Stomach (tissue), 9 donors: ENCODE results near the gene OPCML. TPM values are rescaled to one million over a fixed set of nuclear protein-coding genes. Genes with fewer than 3 reads are reported as not detected.

Experiments
- DNase-seq, 2 donors: peaks; one replicate each; pipeline versions ENCODE4 v3.0.0 to v3.0.0-alpha.2; 2013 to 2019
- H3K27ac ChIP-seq, 5 donors: fragments of 200-600 bp in 4 of 5; sonication (generic) in 4 of 5; one replicate each; pipeline ENCODE4 v1.5.1; 2013 to 2019; ENCODE audit warnings: mild to moderate bottlenecking in 1 of 5, moderate library complexity in 1 of 5
- H3K27me3 ChIP-seq, 3 donors: fragments of 200-600 bp; sonication (generic); one replicate each; pipeline ENCODE4 v1.5.1; 2017 to 2019; ENCODE audit warnings: mixed run types in 1 of 3
- H3K36me3 ChIP-seq, 4 donors: fragments of 200-600 bp; sonication (generic); 1 replicate in 3 of 4; 2 replicates in 1 of 4; pipeline ENCODE4 v1.5.1; 2016 to 2019
- H3K4me1 ChIP-seq, 4 donors: fragments of 200-600 bp; sonication (generic); one replicate each; pipeline ENCODE4 v1.5.1; 2016 to 2019
- H3K4me3 ChIP-seq, 4 donors: fragments of 200-600 bp; sonication (generic) in 3 of 4; one replicate each; pipeline ENCODE4 v1.5.1; 2016 to 2019; ENCODE audit warnings: mild to moderate bottlenecking in 1 of 4
- H3K9me3 ChIP-seq, 4 donors: fragments of 200-600 bp; sonication (generic); one replicate each; pipeline ENCODE4 v1.5.1; 2016 to 2019
- EP300 ChIP-seq: sonication (generic); formaldehyde crosslinking; IDR thresholded peaks from one replicate; pipeline ENCODE4 v1.6.1; 2017; ENCODE audit warnings: antibody characterized with exemption
- POLR2A ChIP-seq, 4 donors: fragments of 450-650 bp; IDR thresholded peaks; one replicate each; pipeline ENCODE4 v1.6.1; 2016; ENCODE audit warnings: antibody characterized with exemption in 4 of 4, control low read depth in 2 of 4, mild to moderate bottlenecking in 1 of 4, moderate library complexity in 1 of 4
- POLR2AphosphoS5 ChIP-seq, 3 donors: sonication (generic); formaldehyde crosslinking; IDR thresholded peaks; one replicate each; pipeline ENCODE4 v1.6.1; 2016; ENCODE audit warnings: antibody characterized with exemption in 3 of 3
- WGBS, 5 donors: extraction: QIAGEN DNeasy Blood & Tissue Kit in 3 of 5; methylation state at CpG; one replicate each; pipeline versions ENCODE4 v1.1.5 to v1.1.7; 2013 to 2018; 5-methylcytosine and 5-hydroxymethylcytosine counted together
- intact Hi-C: fragments of 100-400 bp; cut with DNase I; formaldehyde crosslinking; loops from one replicate; pipeline ENCODE4 v1.15.1; 2023; ENCODE audit warnings: low total_unique reads
- polyA plus RNA-seq, 3 donors: library from polyadenylated mRNA; stranded (reverse); fragments of 200-250 nt; gene quantifications; one replicate each; pipeline ENCODE4 v1.2.3, GENCODE V29; 2013
- total RNA-seq, 5 donors: library from RNA; depleted of rRNA; stranded (reverse); fragments of >200 nt; gene quantifications; one replicate each; pipeline versions ENCODE4 v1.1.0 to v1.2.3, GENCODE V29; 2014 to 2016
- TF ChIP-seq, protein P1 (sequence below), 7 experiments: fragments of 450-650 bp in 4 of 7; fragments of 200-600 bp in 3 of 7; sonication (generic) in 3 of 7; IDR thresholded peaks; one replicate each; pipeline ENCODE4 v1.5.1; 2016 to 2019; ENCODE audit warnings: antibody characterized with exemption in 7 of 7, control low read depth in 2 of 7, mild to moderate bottlenecking in 1 of 7
- donor health status: healthy with polysubstance abuse.
- donor health status: Bipolar disorder and iron deficiency.
- donor health status: healthy.

Gene OPCML
- total and polyA plus RNA-seq, 8 donors, result 0.03 to 0.92 (median 0.55) TPM; not detected in 3

GRCh38 chr11:132721526-132721925, 810.8 kb downstream of the OPCML start:
- Histone ChIP-seq H3K27ac (no peak overlapping the region), H3K9me3 (peaks cover 0 to 6% (median 0%) of the 10 kb centered on the region in 4 donors), H3K27me3 (no peaks in the 10 kb centered on the region), H3K4me3 (no peak overlapping the region), H3K4me1 (no peaks in the 10 kb centered on the region), H3K36me3 (no peaks in the 10 kb centered on the region)
- intact Hi-C loops, result no loop called here
- TF ChIP-seq POLR2AphosphoS5 (IDR thresholded peaks at IDR 0.05) (no peak), POLR2A (IDR thresholded peaks at IDR 0.05) (no peak), EP300 (no peak)
- TF ChIP-seq, protein P1, sequence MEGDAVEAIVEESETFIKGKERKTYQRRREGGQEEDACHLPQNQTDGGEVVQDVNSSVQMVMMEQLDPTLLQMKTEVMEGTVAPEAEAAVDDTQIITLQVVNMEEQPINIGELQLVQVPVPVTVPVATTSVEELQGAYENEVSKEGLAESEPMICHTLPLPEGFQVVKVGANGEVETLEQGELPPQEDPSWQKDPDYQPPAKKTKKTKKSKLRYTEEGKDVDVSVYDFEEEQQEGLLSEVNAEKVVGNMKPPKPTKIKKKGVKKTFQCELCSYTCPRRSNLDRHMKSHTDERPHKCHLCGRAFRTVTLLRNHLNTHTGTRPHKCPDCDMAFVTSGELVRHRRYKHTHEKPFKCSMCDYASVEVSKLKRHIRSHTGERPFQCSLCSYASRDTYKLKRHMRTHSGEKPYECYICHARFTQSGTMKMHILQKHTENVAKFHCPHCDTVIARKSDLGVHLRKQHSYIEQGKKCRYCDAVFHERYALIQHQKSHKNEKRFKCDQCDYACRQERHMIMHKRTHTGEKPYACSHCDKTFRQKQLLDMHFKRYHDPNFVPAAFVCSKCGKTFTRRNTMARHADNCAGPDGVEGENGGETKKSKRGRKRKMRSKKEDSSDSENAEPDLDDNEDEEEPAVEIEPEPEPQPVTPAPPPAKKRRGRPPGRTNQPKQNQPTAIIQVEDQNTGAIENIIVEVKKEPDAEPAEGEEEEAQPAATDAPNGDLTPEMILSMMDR (IDR thresholded peaks at IDR 0.05), result no peak
- WGBS, 5 donors, result 81 to 89% (median 85%) methylated on average over 5 of the region's 5 CpGs
- DNase-seq, result no peak

DNA sequence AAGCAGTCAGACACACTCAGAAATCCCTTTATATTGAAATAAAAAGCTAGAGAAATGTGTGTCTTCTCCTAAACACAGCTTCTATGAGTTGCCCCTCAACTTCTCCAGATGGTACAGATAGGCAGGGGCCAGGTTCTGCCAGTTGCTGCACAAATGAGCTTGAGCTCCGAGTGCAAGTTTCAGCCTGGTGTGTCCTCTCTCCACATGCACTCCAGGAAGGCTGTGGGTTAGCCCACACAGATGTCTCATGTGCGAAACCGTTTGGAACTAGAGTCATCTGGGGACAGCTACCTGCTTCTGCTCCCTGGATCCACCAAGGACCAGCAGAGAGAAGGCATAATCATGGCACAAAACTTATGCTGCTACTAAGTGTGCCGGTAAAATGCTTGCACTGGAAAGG, 812.6 kb downstream of the OPCML start:
- DNase-seq, result no peak
- Histone ChIP-seq H3K9me3 (peaks cover 0 to under 1% (median 0%) of the 10 kb centered on the region in 4 donors), H3K27ac (no peak overlapping the region), H3K27me3 (no peaks in the 10 kb centered on the region), H3K4me3 (no peak overlapping the region), H3K36me3 (no peaks in the 10 kb centered on the region), H3K4me1 (no peaks in the 10 kb centered on the region)
- intact Hi-C loops, result no loop called here
- TF ChIP-seq EP300, result no peak
- TF ChIP-seq POLR2AphosphoS5 (IDR thresholded peaks at IDR 0.05), result no peak
- no peak for TF ChIP-seq POLR2A (IDR thresholded peaks at IDR 0.05)
- TF ChIP-seq, protein P1 (IDR thresholded peaks at IDR 0.05), result no peak
- WGBS, 5 donors, result 76 to 87% (median 82%) methylated on average over 4 of the region's 4 CpGs

DNA sequence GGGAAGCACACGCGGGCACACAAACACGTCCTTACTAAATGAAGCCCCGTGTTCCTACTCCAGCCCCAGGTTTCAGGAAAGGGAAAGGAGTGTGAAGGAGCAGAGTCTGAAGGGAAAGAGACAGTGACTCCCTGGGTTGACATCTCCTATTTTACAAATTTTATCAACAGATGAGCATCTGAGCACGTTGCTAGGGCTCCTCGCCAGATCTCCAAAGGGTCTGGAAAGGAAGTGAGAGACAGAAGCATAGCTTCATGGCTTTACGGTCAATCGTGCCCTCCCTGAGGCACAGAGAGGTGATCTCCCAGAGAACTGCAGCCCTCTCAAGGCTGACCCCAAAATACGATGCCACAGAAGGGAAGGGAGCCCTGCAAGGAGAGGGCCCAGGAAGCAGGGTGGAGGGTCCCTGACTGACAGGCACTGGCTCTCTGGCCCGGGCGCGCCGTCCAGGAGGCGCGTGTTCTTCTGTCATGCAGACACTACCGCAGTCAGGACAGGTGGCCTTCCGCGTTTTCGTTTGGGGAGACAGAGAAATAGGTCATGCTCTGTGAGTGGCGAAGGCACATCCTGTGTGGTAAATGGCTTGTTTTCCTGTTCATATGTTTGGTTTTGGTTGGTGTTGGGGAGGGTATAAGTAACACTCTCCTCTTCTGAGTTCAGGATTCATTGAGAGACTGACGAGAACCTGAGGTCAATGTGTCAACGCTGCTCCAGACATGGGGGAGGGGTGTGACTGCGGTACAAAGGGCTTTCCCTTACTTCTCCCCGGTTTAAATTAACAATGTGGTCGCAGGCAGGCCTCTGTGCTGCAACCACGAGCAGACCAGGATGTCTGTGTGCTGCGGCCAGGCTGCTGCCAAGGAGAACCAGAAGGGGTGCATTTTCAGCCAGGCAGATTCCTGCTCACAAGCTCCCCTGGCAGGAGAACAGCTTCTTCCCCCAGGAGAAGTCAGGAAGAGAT, 813.3 kb downstream of the OPCML start:
- no peaks in the 10 kb centered on the region for H3K27me3 ChIP-seq
- no peaks in the 10 kb centered on the region for H3K36me3 ChIP-seq
- no peaks in the 10 kb centered on the region for H3K4me1 ChIP-seq
- no peaks in the 10 kb centered on the region for H3K9me3 ChIP-seq
- H3K4me3 ChIP-seq, result no peak overlapping the region
- TF ChIP-seq, protein P1 (IDR thresholded peaks at IDR 0.05), result no peak
- TF ChIP-seq POLR2A (IDR thresholded peaks at IDR 0.05) (no peak), EP300 (no peak), POLR2AphosphoS5 (IDR thresholded peaks at IDR 0.05) (no peak)
- WGBS, 5 donors, result 53 to 71% (median 69%) methylated on average over 27 of the region's 27 CpGs
- no peak overlapping the region for H3K27ac ChIP-seq
- peak in 1 of 2 donors; percentile 22 for DNase-seq
- intact Hi-C loops, result no loop called here

DNA sequence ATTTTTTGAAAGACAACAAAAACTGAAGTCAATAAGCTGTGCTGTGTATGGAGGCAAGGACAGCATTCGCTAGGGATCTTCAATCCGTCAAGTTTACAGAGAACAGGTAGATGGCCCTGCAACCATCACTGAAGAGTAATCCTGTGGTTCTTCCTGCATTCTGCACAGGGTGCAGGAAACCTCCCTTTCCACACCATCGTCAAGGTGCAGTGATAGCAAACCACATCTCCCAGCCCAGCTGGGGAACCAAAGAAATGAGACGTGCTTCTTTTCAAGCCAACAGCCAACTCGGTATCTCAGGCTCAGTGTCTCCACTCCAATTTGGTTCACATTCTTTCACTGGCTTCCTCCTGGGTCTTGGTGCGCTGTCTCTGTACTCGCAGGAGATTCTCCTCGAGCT, 814.5 kb downstream of the OPCML start:
- no peak for DNase-seq
- WGBS, 5 donors, result 79 to 89% (median 84%) methylated on average over 8 of the region's 8 CpGs
- H3K27me3 ChIP-seq, result no peaks in the 10 kb centered on the region

More for the DNA sequence above, 814.5 kb downstream of the OPCML start:
- H3K36me3 ChIP-seq, result no peaks in the 10 kb centered on the region
- H3K4me1 ChIP-seq, result no peaks in the 10 kb centered on the region
- intact Hi-C loops, result no loop called here
- H3K27ac ChIP-seq, result no peak overlapping the region
- TF ChIP-seq POLR2A (IDR thresholded peaks at IDR 0.05) (no peak), EP300 (no peak), POLR2AphosphoS5 (IDR thresholded peaks at IDR 0.05) (no peak)
- TF ChIP-seq, protein P1 (IDR thresholded peaks at IDR 0.05), result no peak
- H3K9me3 ChIP-seq, result no peaks in the 10 kb centered on the region
- no peak overlapping the region for H3K4me3 ChIP-seq
